Uterus (tissue), 4 donors: Measurements from ENCODE around the gene TNPO1. TPM values are rescaled to one million over a fixed set of nuclear protein-coding genes. Genes with fewer than 3 reads are reported as not detected.

Experiments
- DNase-seq, 2 donors: peaks; one replicate each; pipeline ENCODE4 v3.0.0-alpha.2; 2019 to 2020
- H3K27ac ChIP-seq, 2 donors: fragments of 200-600 bp; sonication (generic); 1 replicate in 1 of 2; 2 replicates in 1 of 2; pipeline ENCODE4 v1.5.1; 2016 to 2018
- H3K27me3 ChIP-seq, 2 donors: fragments of 200-600 bp; sonication (generic); one replicate each; pipeline ENCODE4 v1.5.1; 2018 to 2019; ENCODE audit warnings: control low read depth in 1 of 2
- H3K36me3 ChIP-seq, 2 donors: fragments of 200-600 bp; sonication (generic); one replicate each; pipeline ENCODE4 v1.5.1; 2019; ENCODE audit warnings: control low read depth in 1 of 2
- H3K4me1 ChIP-seq, 2 donors: fragments of 200-600 bp; sonication (generic); one replicate each; pipeline ENCODE4 v1.5.1; 2018 to 2019; ENCODE audit warnings: control low read depth in 1 of 2
- H3K4me3 ChIP-seq, 2 donors: fragments of 200-600 bp; sonication (generic); 1 replicate in 1 of 2; 2 replicates in 1 of 2; pipeline ENCODE4 v1.5.1; 2018 to 2019; ENCODE audit warnings: mild to moderate bottlenecking in 1 of 2
- H3K9me3 ChIP-seq, 2 donors: fragments of 200-600 bp; sonication (generic); one replicate each; pipeline ENCODE4 v1.5.1; 2019; ENCODE audit warnings: control low read depth in 1 of 2
- CTCF ChIP-seq, 4 experiments: fragments of 200-600 bp in 2 of 4; fragments of 450-650 bp in 2 of 4; sonication (generic) in 2 of 4; IDR thresholded peaks; one replicate each; pipeline ENCODE4 v1.5.1; 2016 to 2019; ENCODE audit warnings: antibody characterized with exemption in 4 of 4, mild to moderate bottlenecking in 2 of 4, moderate library complexity in 1 of 4
- POLR2A ChIP-seq, 2 donors: fragments of 450-650 bp; IDR thresholded peaks; one replicate each; pipeline ENCODE4 v1.6.1; 2016; ENCODE audit warnings: antibody characterized with exemption in 2 of 2, mild to moderate bottlenecking in 1 of 2, moderate library complexity in 1 of 2
- intact Hi-C: fragments of 100-400 bp; cut with DNase I; formaldehyde crosslinking; loops from one replicate; pipeline ENCODE4 v1.15.1; 2023; ENCODE audit warnings: low total_unique reads
- total RNA-seq, 4 donors: library from RNA; depleted of rRNA in 3 of 4; stranded (reverse); fragments of >200 nt in 3 of 4; gene quantifications; one replicate each; pipeline versions ENCODE4 v1.1.0 to v1.2.4, GENCODE V29; 2014 to 2023
- donor health status: DM: yes; HTN: yes; CAD: no.

The TNPO1 gene
- total RNA-seq, 4 donors from 2014 or later, result 78.2 to 209 (median 125) TPM

- H3K27ac ChIP-seq, result no peak overlapping the region
- intact Hi-C loops, result no loop called here
- H3K4me3 ChIP-seq, result no peak overlapping the region
- no peaks in the 10 kb centered on the region for H3K36me3 ChIP-seq
- no peaks in the 10 kb centered on the region for H3K9me3 ChIP-seq
- H3K27me3 ChIP-seq, result no peaks in the 10 kb centered on the region
- TF ChIP-seq POLR2A (IDR thresholded peaks at IDR 0.05) (no peak), CTCF (IDR thresholded peaks at IDR 0.05) (no peak)
- no peaks in the 10 kb centered on the region for H3K4me1 ChIP-seq
- DNase-seq, result no peak
These were observed 66.5 kb downstream of the TNPO1 start for GRCh38 chr5:72882989-72883388.

GRCh38 chr5:72883850-72884249, 67.4 kb downstream of the TNPO1 start:
- Histone ChIP-seq H3K4me1 (no peaks in the 10 kb centered on the region), H3K9me3 (no peaks in the 10 kb centered on the region), H3K36me3 (no peaks in the 10 kb centered on the region), H3K27me3 (no peaks in the 10 kb centered on the region), H3K27ac (no peak overlapping the region), H3K4me3 (no peak overlapping the region)
- TF ChIP-seq POLR2A (IDR thresholded peaks at IDR 0.05), result no peak
- no peak for TF ChIP-seq CTCF (IDR thresholded peaks at IDR 0.05)
- DNase-seq, result no peak
- intact Hi-C loops, result no loop called here

- Histone ChIP-seq H3K36me3 (no peaks in the 10 kb centered on the region), H3K9me3 (no peaks in the 10 kb centered on the region), H3K4me1 (no peaks in the 10 kb centered on the region), H3K4me3 (no peak overlapping the region), H3K27ac (no peak overlapping the region), H3K27me3 (no peaks in the 10 kb centered on the region)
- intact Hi-C loops, result no loop called here
- TF ChIP-seq POLR2A (IDR thresholded peaks at IDR 0.05) (no peak), CTCF (IDR thresholded peaks at IDR 0.05) (no peak)
- no peak for DNase-seq
These were observed 68.4 kb downstream of the TNPO1 start for GRCh38 chr5:72884892-72885291.

- H3K27me3 ChIP-seq, result no peaks in the 10 kb centered on the region
- intact Hi-C loops, result no loop called here
- H3K36me3 ChIP-seq, result no peaks in the 10 kb centered on the region
- H3K4me1 ChIP-seq, result no peaks in the 10 kb centered on the region
- no peak for DNase-seq
- no peaks in the 10 kb centered on the region for H3K9me3 ChIP-seq
- no peak overlapping the region for H3K27ac ChIP-seq
- TF ChIP-seq CTCF (IDR thresholded peaks at IDR 0.05) (no peak), POLR2A (IDR thresholded peaks at IDR 0.05) (no peak)
- no peak overlapping the region for H3K4me3 ChIP-seq
These were observed 69.4 kb downstream of the TNPO1 start for GRCh38 chr5:72885824-72886223.

GRCh38 chr5:72888595-72888994, 72.1 kb downstream of the TNPO1 start:
- intact Hi-C loops, result no loop called here
- DNase-seq, result no peak
- H3K4me1 ChIP-seq, result no peaks in the 10 kb centered on the region
- H3K36me3 ChIP-seq, result no peaks in the 10 kb centered on the region
- no peaks in the 10 kb centered on the region for H3K27me3 ChIP-seq
- H3K27ac ChIP-seq, result no peak overlapping the region
- TF ChIP-seq POLR2A (IDR thresholded peaks at IDR 0.05), result no peak
- TF ChIP-seq CTCF (IDR thresholded peaks at IDR 0.05), result no peak
- H3K4me3 ChIP-seq, result no peak overlapping the region
- no peaks in the 10 kb centered on the region for H3K9me3 ChIP-seq
